Measurements from ENCODE around the gene SLC45A2.

- TF ChIP-seq CTCF (IDR thresholded peaks at IDR 0.05) (no peak), ZFX (IDR thresholded peaks at IDR 0.05; ENCODE audit: borderline replicate concordance) (no peak)
These were observed 45.6 kb downstream of the SLC45A2 start for GRCh38 chr5:33938881-33939280.
